ENCODE measurements around the gene COPS3.

COPS3 gene

GRCh38 chr17:17203173-17203730 lies 77.8 kb downstream of the COPS3 start:
- DNase-seq (ENCODE audit: low spot score), result no peak
- Histone ChIP-seq H3K4me3 (no peak overlapping the region), H3K27ac (peak overlapping the region; percentile 29 to 97)
- no peak for TF ChIP-seq CTCF (IDR thresholded peaks at IDR 0.05)

DNA sequence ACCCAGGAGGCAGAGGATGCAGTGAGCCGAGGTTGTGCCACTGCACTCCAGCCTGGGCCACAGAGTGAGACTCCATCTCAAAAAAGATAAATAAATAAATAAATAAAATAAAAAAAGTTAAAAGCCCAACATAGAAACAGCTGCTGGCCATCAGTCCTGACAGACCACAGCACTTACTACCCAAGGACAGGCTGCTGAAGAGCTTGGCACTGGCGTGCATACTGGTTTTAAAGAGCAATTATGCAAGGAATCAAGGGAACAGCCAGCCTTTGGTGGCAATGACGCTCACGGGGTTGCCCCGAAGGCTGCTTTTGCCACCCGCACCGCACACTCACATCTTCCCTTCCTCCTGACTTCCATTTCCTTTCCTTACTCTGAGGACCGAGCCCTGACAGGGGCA lies 79.1 kb downstream of the COPS3 start:
- DNase-seq (ENCODE audit: low spot score), result no peak
- Histone ChIP-seq H3K4me3 (no peak overlapping the region), H3K27ac (peak overlapping the region in 1 of 2 donors; percentile 97)
- no peak for TF ChIP-seq CTCF (IDR thresholded peaks at IDR 0.05)

- TF ChIP-seq CTCF (IDR thresholded peaks at IDR 0.05), result no peak
- no peak for DNase-seq (ENCODE audit: low spot score)
- peak overlapping the region in 1 of 2 donors; percentile 23 for H3K27ac ChIP-seq
- no peak overlapping the region for H3K4me3 ChIP-seq
Measured at GRCh38 chr17:17201271-17201670, 79.8 kb downstream of the COPS3 start.

- peak overlapping the region in 1 of 2 donors; percentile 23 for H3K27ac ChIP-seq
- TF ChIP-seq CTCF (IDR thresholded peaks at IDR 0.05), result no peak
Measured at GRCh38 chr17:17200831-17201230, 80.2 kb downstream of the COPS3 start.

DNA sequence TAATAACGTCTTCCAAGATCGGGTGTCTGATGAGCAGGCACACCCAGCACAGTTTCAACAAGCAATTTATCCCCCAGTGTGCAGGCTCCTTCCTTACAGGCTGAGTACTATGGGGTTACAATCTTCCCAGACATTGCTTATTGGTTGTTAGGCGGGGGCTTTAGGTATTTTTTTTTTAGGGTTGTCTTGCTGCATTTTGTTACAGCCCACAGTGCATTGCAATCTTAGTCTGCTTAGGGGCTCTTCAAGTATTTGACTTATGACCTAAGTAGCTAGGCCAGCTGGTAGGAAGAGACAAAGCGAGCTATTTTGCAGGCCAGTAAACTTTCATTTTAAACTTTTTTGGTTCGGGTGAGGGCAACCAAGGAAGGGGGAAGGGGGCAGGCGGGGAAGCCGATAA lies 80.7 kb downstream of the COPS3 start:
- Histone ChIP-seq H3K27ac (no peak overlapping the region), H3K4me3 (no peak overlapping the region)
- no peak for TF ChIP-seq CTCF (IDR thresholded peaks at IDR 0.05)
- DNase-seq (ENCODE audit: low spot score), result no peak

More at GRCh38 chr17:17200831-17201230, 80.2 kb downstream of the COPS3 start:
- no peak for DNase-seq (ENCODE audit: low spot score)
- H3K4me3 ChIP-seq, result no peak overlapping the region

DNA sequence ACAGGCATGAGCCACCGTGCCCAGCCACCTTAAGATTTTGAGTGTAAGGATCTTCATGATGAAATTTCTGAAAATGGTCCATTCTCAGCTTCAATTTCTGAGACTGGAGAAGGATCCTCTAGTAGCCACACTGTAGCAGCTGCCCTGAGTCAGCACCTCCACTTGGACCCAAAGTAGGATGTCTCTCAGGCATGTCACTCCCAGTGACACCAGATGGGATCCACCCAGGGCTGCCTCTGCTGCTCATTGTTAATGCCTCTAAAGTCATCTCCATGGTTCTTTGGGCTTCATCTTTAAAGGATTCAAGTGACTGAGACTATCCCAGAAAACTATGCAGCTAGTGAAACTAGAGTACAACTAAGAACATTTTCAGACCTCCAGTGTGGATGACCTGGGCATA lies 82.8 kb downstream of the COPS3 start:
- DNase-seq (ENCODE audit: low spot score), result no peak
- TF ChIP-seq CTCF (IDR thresholded peaks at IDR 0.05), result no peak
- no peak overlapping the region for H3K4me3 ChIP-seq
- no peak overlapping the region for H3K27ac ChIP-seq

- no peak for DNase-seq (ENCODE audit: low spot score)
- H3K27ac ChIP-seq, result no peak overlapping the region
- TF ChIP-seq CTCF (IDR thresholded peaks at IDR 0.05), result no peak
- H3K4me3 ChIP-seq, result no peak overlapping the region
Measured at GRCh38 chr17:17196776-17197175, 84.3 kb downstream of the COPS3 start.

All from coronary artery (tissue), 2 donors.